RWPE1 (cell line): ENCODE measurements around the gene KIF6.

ENCODE experiments used
- CTCF ChIA-PET: fragments of 350-600 bp; sonication (Branson Sonifier 250); formaldehyde crosslinking; extraction: SDS; loops from one replicate; lab custom pipeline; 2021; lab: Yijun Ruan, JAX
- POLR2A ChIA-PET: fragments of 400-600 bp; formaldehyde crosslinking; extraction: SDS; loops from one replicate; lab custom pipeline; 2020; ENCODE audit warnings: antibody characterized with exemption; ENCODE audit not compliant: low non-redundant PET; lab: Yijun Ruan, JAX
- DNase-seq: peaks from one replicate; pipeline ENCODE4 v3.0.0; 2012; ENCODE audit warnings: low spot score
- H3K27ac ChIP-seq: fragments of 450-650 bp; 2 replicates; pipeline ENCODE4 v1.5.1; 2017
- CTCF ChIP-seq: fragments of 450-650 bp; conservative IDR thresholded peaks from 2 replicates; pipeline ENCODE4 v1.5.1; 2017; ENCODE audit warnings: low read depth, mild to moderate bottlenecking

The KIF6 gene

GRCh38 chr6:39496915-39497314, 228.3 kb downstream of the KIF6 start:
- CTCF ChIA-PET = no interaction called here
- DNase-seq = no peak
- no peak overlapping the region for H3K27ac ChIP-seq
- no peak for TF ChIP-seq CTCF
- POLR2A ChIA-PET = no interaction called here

GRCh38 chr6:39496456-39496855, 228.8 kb downstream of the KIF6 start:
- ChIA-PET POLR2A (no interaction called here), CTCF (no interaction called here)
- no peak for TF ChIP-seq CTCF

GRCh38 chr6:39495640-39496039, 229.6 kb downstream of the KIF6 start:
- ChIA-PET POLR2A (no interaction called here), CTCF (no interaction called here)
- TF ChIP-seq CTCF = no peak
- no peak for DNase-seq
- no peak overlapping the region for H3K27ac ChIP-seq

More at GRCh38 chr6:39496456-39496855, 228.8 kb downstream of the KIF6 start:
- no peak overlapping the region for H3K27ac ChIP-seq
- DNase-seq = no peak

- ChIA-PET CTCF (no interaction called here), POLR2A (no interaction called here)
- no peak for DNase-seq
- no peak overlapping the region for H3K27ac ChIP-seq
- TF ChIP-seq CTCF = no peak
Measured at GRCh38 chr6:39494998-39495397, 230.2 kb downstream of the KIF6 start.

- H3K27ac ChIP-seq = no peak overlapping the region
- ChIA-PET CTCF (interaction anchor here (0.8 kb wide), 1 partner anchor 19 kb away, joined by 4 read pairs; no protein-coding TSS in a partner anchor), POLR2A (no interaction called here)
- TF ChIP-seq CTCF = no peak
- DNase-seq = no peak
Measured at GRCh38 chr6:39493777-39494176, 231.4 kb downstream of the KIF6 start.

GRCh38 chr6:39493174-39493573, 232.0 kb downstream of the KIF6 start:
- no peak for TF ChIP-seq CTCF
- POLR2A ChIA-PET = no interaction called here
- no peak overlapping the region for H3K27ac ChIP-seq
- CTCF ChIA-PET = interaction anchor here (0.8 kb wide), 1 partner anchor 18 kb away, joined by 4 read pairs; no protein-coding TSS in a partner anchor
- peak; percentile 4 for DNase-seq
